Measurements from ENCODE around the gene FBLN2. TPM values are rescaled to one million over a fixed set of nuclear protein-coding genes. Genes with fewer than 3 reads are reported as not detected.

FBLN2 gene
- total RNA-seq, 1 donor: 54.6 TPM

- Histone ChIP-seq H3K79me2 (ENCODE audit: insufficient read depth, low read length) (no peaks in the 10 kb centered on the region), H3K36me3 (ENCODE audit: insufficient read depth, low read length) (no peaks in the 10 kb centered on the region), H4K20me1 (ENCODE audit: insufficient read depth, low read length) (no peaks in the 10 kb centered on the region), H3K4me1 (ENCODE audit: insufficient read depth, low read length) (peaks cover 3% of the 10 kb centered on the region), H3K27me3 (ENCODE audit: insufficient read depth, low read length) (no peaks in the 10 kb centered on the region), H2AFZ (ENCODE audit: low read length) (no peak overlapping the region), H3K4me3 (ENCODE audit: insufficient read depth, low read length) (no peak overlapping the region), H3K4me2 (ENCODE audit: insufficient read depth, low read length) (no peak overlapping the region), H3K9me3 (ENCODE audit: low read depth, low read length) (no peaks in the 10 kb centered on the region), H3K27ac (ENCODE audit: low read depth, low read length) (no peak overlapping the region)
- DNase-seq (ENCODE audit: insufficient read length, low spot score, missing footprints): no peak
- no peak for TF ChIP-seq CTCF (IDR thresholded peaks at IDR 0.05; ENCODE audit: extremely low read depth, low read depth, low read length)
These were observed 46.6 kb downstream of the FBLN2 start for GRCh38 chr3:13595485-13595884.

GRCh38 chr3:13596426-13597205, 47.7 kb downstream of the FBLN2 start:
- no peaks in the 10 kb centered on the region for H3K79me2 ChIP-seq (ENCODE audit: insufficient read depth, low read length)
- peaks cover 5% of the 10 kb centered on the region for H3K4me1 ChIP-seq (ENCODE audit: insufficient read depth, low read length)
- no peak overlapping the region for H3K4me2 ChIP-seq (ENCODE audit: insufficient read depth, low read length)
- H3K9me3 ChIP-seq (ENCODE audit: low read depth, low read length): no peaks in the 10 kb centered on the region
- H3K4me3 ChIP-seq (ENCODE audit: insufficient read depth, low read length): no peak overlapping the region
- no peak for TF ChIP-seq CTCF (IDR thresholded peaks at IDR 0.05; ENCODE audit: extremely low read depth, low read depth, low read length)
- DNase-seq (ENCODE audit: insufficient read length, low spot score, missing footprints): no peak
- no peak overlapping the region for H2AFZ ChIP-seq (ENCODE audit: low read length)
- H4K20me1 ChIP-seq (ENCODE audit: insufficient read depth, low read length): no peaks in the 10 kb centered on the region
- no peak overlapping the region for H3K27ac ChIP-seq (ENCODE audit: low read depth, low read length)
- H3K27me3 ChIP-seq (ENCODE audit: insufficient read depth, low read length): no peaks in the 10 kb centered on the region
- H3K36me3 ChIP-seq (ENCODE audit: insufficient read depth, low read length): no peaks in the 10 kb centered on the region

GRCh38 chr3:13597661-13598060, 48.7 kb downstream of the FBLN2 start:
- H4K20me1 ChIP-seq (ENCODE audit: insufficient read depth, low read length): no peaks in the 10 kb centered on the region
- no peak for TF ChIP-seq CTCF (IDR thresholded peaks at IDR 0.05; ENCODE audit: extremely low read depth, low read depth, low read length)
- H3K79me2 ChIP-seq (ENCODE audit: insufficient read depth, low read length): no peaks in the 10 kb centered on the region

GRCh38 chr3:13598201-13598600, 49.3 kb downstream of the FBLN2 start:
- H3K27ac ChIP-seq (ENCODE audit: low read depth, low read length): no peak overlapping the region
- no peak overlapping the region for H3K4me3 ChIP-seq (ENCODE audit: insufficient read depth, low read length)
- no peaks in the 10 kb centered on the region for H3K79me2 ChIP-seq (ENCODE audit: insufficient read depth, low read length)
- H3K4me2 ChIP-seq (ENCODE audit: insufficient read depth, low read length): no peak overlapping the region
- no peaks in the 10 kb centered on the region for H3K27me3 ChIP-seq (ENCODE audit: insufficient read depth, low read length)
- TF ChIP-seq CTCF (IDR thresholded peaks at IDR 0.05; ENCODE audit: extremely low read depth, low read depth, low read length): no peak
- H4K20me1 ChIP-seq (ENCODE audit: insufficient read depth, low read length): no peaks in the 10 kb centered on the region
- no peak for DNase-seq (ENCODE audit: insufficient read length, low spot score, missing footprints)
- peaks cover 5% of the 10 kb centered on the region for H3K4me1 ChIP-seq (ENCODE audit: insufficient read depth, low read length)
- H2AFZ ChIP-seq (ENCODE audit: low read length): no peak overlapping the region
- H3K36me3 ChIP-seq (ENCODE audit: insufficient read depth, low read length): no peaks in the 10 kb centered on the region
- no peaks in the 10 kb centered on the region for H3K9me3 ChIP-seq (ENCODE audit: low read depth, low read length)

More at GRCh38 chr3:13597661-13598060, 48.7 kb downstream of the FBLN2 start:
- no peak overlapping the region for H2AFZ ChIP-seq (ENCODE audit: low read length)
- no peak overlapping the region for H3K27ac ChIP-seq (ENCODE audit: low read depth, low read length)
- H3K9me3 ChIP-seq (ENCODE audit: low read depth, low read length): no peaks in the 10 kb centered on the region
- no peak overlapping the region for H3K4me2 ChIP-seq (ENCODE audit: insufficient read depth, low read length)
- H3K4me1 ChIP-seq (ENCODE audit: insufficient read depth, low read length): peaks cover 5% of the 10 kb centered on the region
- H3K27me3 ChIP-seq (ENCODE audit: insufficient read depth, low read length): no peaks in the 10 kb centered on the region
- no peaks in the 10 kb centered on the region for H3K36me3 ChIP-seq (ENCODE audit: insufficient read depth, low read length)
- H3K4me3 ChIP-seq (ENCODE audit: insufficient read depth, low read length): no peak overlapping the region
- DNase-seq (ENCODE audit: insufficient read length, low spot score, missing footprints): no peak

All from osteoblast (primary cell).